Adipocyte (in vitro differentiated cells): ENCODE measurements around the gene SH3TC1.

Source experiments
- DNase-seq: peaks from one replicate; pipeline ENCODE4 v3.0.0-alpha.2; 2015; ENCODE audit warnings: low read depth
- H3K27me3 ChIP-seq: replicated peaks from 2 replicates; pipeline ENCODE4 v1.7.0; 2013; ENCODE audit warnings: mild to moderate bottlenecking, low read length, moderate library complexity; ENCODE audit not compliant: control insufficient read depth, insufficient read depth
- H3K36me3 ChIP-seq: 2 replicates; pipeline ENCODE4 v1.7.0; 2013; ENCODE audit warnings: low read length, mild to moderate bottlenecking, moderate library complexity; ENCODE audit not compliant: control insufficient read depth, insufficient read depth, severe bottlenecking
- H3K4me1 ChIP-seq: 2 replicates; pipeline ENCODE4 v1.7.0; 2013; ENCODE audit warnings: mild to moderate bottlenecking, low read length, moderate library complexity; ENCODE audit not compliant: control insufficient read depth, insufficient read depth
- H3K4me3 ChIP-seq: 2 replicates; pipeline ENCODE4 v1.7.0; 2013; ENCODE audit warnings: mild to moderate bottlenecking, low read length, moderate library complexity
- H3K9ac ChIP-seq: 2 replicates; pipeline ENCODE4 v1.7.0; 2013; ENCODE audit warnings: mild to moderate bottlenecking, low read length, moderate library complexity
- H3K9me3 ChIP-seq: 2 replicates; pipeline ENCODE4 v1.7.0; 2013; ENCODE audit warnings: mild to moderate bottlenecking, low read length, moderate library complexity; ENCODE audit not compliant: control insufficient read depth

Gene SH3TC1

GRCh38 chr4:8164687-8165086, 34.4 kb upstream of the SH3TC1 start:
- H3K4me3 ChIP-seq: no peak overlapping the region
- no peaks in the 10 kb centered on the region for H3K36me3 ChIP-seq
- H3K9me3 ChIP-seq: peaks cover 5% of the 10 kb centered on the region
- H3K27me3 ChIP-seq: peaks cover 21% of the 10 kb centered on the region
- peaks cover 29% of the 10 kb centered on the region for H3K4me1 ChIP-seq
- no peak for DNase-seq
- H3K9ac ChIP-seq: no peak overlapping the region

- peak; percentile 5 for DNase-seq
- Histone ChIP-seq H3K4me3 (no peak overlapping the region), H3K9me3 (peaks cover 5% of the 10 kb centered on the region), H3K36me3 (no peaks in the 10 kb centered on the region), H3K27me3 (peaks cover 27% of the 10 kb centered on the region), H3K4me1 (peaks cover 25% of the 10 kb centered on the region), H3K9ac (no peak overlapping the region)
Observed at GRCh38 chr4:8165374-8165896, 33.7 kb upstream of the SH3TC1 start.

GRCh38 chr4:8167291-8167690, 31.8 kb upstream of the SH3TC1 start:
- Histone ChIP-seq H3K9me3 (peaks cover 5% of the 10 kb centered on the region), H3K27me3 (peaks cover 26% of the 10 kb centered on the region), H3K36me3 (no peaks in the 10 kb centered on the region), H3K4me1 (peaks cover 25% of the 10 kb centered on the region), H3K4me3 (no peak overlapping the region), H3K9ac (no peak overlapping the region)
- no peak for DNase-seq

GRCh38 chr4:8167815-8168214, 31.3 kb upstream of the SH3TC1 start:
- H3K36me3 ChIP-seq: no peaks in the 10 kb centered on the region
- peaks cover 25% of the 10 kb centered on the region for H3K4me1 ChIP-seq
- DNase-seq: no peak
- peaks cover 26% of the 10 kb centered on the region for H3K27me3 ChIP-seq
- peaks cover 5% of the 10 kb centered on the region for H3K9me3 ChIP-seq
- no peak overlapping the region for H3K9ac ChIP-seq
- no peak overlapping the region for H3K4me3 ChIP-seq

GRCh38 chr4:8168232-8168631, 30.9 kb upstream of the SH3TC1 start:
- Histone ChIP-seq H3K9me3 (peaks cover 5% of the 10 kb centered on the region), H3K4me1 (peaks cover 25% of the 10 kb centered on the region), H3K36me3 (no peaks in the 10 kb centered on the region), H3K27me3 (peaks cover 22% of the 10 kb centered on the region), H3K9ac (no peak overlapping the region), H3K4me3 (no peak overlapping the region)
- no peak for DNase-seq

- no peak overlapping the region for H3K9ac ChIP-seq
- peaks cover 20% of the 10 kb centered on the region for H3K27me3 ChIP-seq
- no peaks in the 10 kb centered on the region for H3K36me3 ChIP-seq
- no peak for DNase-seq
- H3K4me1 ChIP-seq: peaks cover 25% of the 10 kb centered on the region
- peaks cover 5% of the 10 kb centered on the region for H3K9me3 ChIP-seq
- H3K4me3 ChIP-seq: no peak overlapping the region
Observed at GRCh38 chr4:8168832-8169598, 30.1 kb upstream of the SH3TC1 start.

GRCh38 chr4:8169763-8170162, 29.3 kb upstream of the SH3TC1 start:
- H3K9me3 ChIP-seq: peaks cover 5% of the 10 kb centered on the region

GRCh38 chr4:8170341-8170740, 28.7 kb upstream of the SH3TC1 start:
- H3K4me3 ChIP-seq: no peak overlapping the region
- H3K9me3 ChIP-seq: peaks cover 5% of the 10 kb centered on the region
- peaks cover 24% of the 10 kb centered on the region for H3K4me1 ChIP-seq
- no peaks in the 10 kb centered on the region for H3K36me3 ChIP-seq
- DNase-seq: no peak
- peaks cover 25% of the 10 kb centered on the region for H3K27me3 ChIP-seq
- H3K9ac ChIP-seq: no peak overlapping the region

More at GRCh38 chr4:8169763-8170162, 29.3 kb upstream of the SH3TC1 start:
- Histone ChIP-seq H3K4me1 (peaks cover 25% of the 10 kb centered on the region), H3K9ac (no peak overlapping the region), H3K36me3 (no peaks in the 10 kb centered on the region), H3K4me3 (no peak overlapping the region), H3K27me3 (peaks cover 20% of the 10 kb centered on the region)
- no peak for DNase-seq

GRCh38 chr4:8171266-8171665, 27.8 kb upstream of the SH3TC1 start:
- H3K9me3 ChIP-seq: peaks cover 5% of the 10 kb centered on the region
- H3K27me3 ChIP-seq: peaks cover 34% of the 10 kb centered on the region
- H3K9ac ChIP-seq: no peak overlapping the region
- H3K4me3 ChIP-seq: no peak overlapping the region
- H3K36me3 ChIP-seq: no peaks in the 10 kb centered on the region
- DNase-seq: no peak
- peaks cover 21% of the 10 kb centered on the region for H3K4me1 ChIP-seq

GRCh38 chr4:8171984-8172924, 26.8 kb upstream of the SH3TC1 start:
- Histone ChIP-seq H3K9ac (no peak overlapping the region), H3K36me3 (no peaks in the 10 kb centered on the region), H3K27me3 (peaks cover 38% of the 10 kb centered on the region), H3K4me1 (peaks cover 21% of the 10 kb centered on the region), H3K4me3 (no peak overlapping the region), H3K9me3 (peaks cover 5% of the 10 kb centered on the region)
- DNase-seq: peak; percentile 20
